GM19351 (cell line): ENCODE data around the gene RBM20.

Experiments
- ATAC-seq: cut with Tn5 transposase; IDR thresholded peaks from one replicate; pipeline ENCODE4 v1.9.1; 2021; ENCODE audit warnings: mild to moderate bottlenecking, moderate library complexity; ENCODE audit not compliant: unreplicated experiment

Gene RBM20

GRCh38 chr10:110803830-110804338 lies 159.7 kb downstream of the RBM20 start:
- ATAC-seq = peak; percentile 50

DNA sequence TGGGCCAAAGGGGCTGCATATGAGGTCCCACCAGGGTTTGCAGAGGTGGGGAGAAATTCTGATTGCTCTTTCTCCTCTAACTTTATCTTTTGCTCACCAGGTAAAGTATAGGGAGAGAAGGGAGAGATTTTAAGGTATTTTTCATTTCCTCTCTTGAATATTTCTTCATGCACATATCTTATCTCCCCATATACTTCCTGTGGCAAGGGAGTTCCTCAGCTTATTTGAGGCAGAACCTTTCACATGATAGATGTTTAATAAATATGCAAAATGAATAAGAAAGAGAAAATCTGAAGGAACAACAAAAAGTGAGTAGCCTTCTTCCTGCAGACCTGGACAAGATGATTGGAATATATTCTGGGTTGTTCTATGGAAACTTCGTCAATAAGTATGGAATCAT lies 160.2 kb downstream of the RBM20 start:
- no peak for ATAC-seq

DNA sequence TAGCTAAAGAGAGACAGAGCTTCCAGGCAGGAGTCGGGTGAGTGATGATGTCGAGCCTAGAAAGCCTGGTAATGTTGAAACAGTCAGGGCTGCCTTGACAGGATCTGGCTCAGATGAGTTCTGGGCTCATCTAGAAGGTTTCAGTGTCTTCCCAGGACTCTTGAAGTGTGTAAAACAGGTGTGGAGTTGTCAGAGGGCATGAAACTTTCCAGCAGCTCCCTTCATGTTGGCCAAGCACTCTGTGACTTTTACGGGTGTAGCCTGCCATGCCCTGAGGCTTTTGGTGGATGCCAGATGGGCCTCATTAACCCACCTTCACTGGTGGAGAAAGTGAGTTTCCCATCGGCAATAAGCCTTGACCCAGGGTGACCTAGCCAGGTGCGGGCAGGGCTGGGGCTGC lies 161.2 kb downstream of the RBM20 start:
- ATAC-seq = no peak

- no peak for ATAC-seq
These were observed 162.2 kb downstream of the RBM20 start for GRCh38 chr10:110806335-110806734.

DNA sequence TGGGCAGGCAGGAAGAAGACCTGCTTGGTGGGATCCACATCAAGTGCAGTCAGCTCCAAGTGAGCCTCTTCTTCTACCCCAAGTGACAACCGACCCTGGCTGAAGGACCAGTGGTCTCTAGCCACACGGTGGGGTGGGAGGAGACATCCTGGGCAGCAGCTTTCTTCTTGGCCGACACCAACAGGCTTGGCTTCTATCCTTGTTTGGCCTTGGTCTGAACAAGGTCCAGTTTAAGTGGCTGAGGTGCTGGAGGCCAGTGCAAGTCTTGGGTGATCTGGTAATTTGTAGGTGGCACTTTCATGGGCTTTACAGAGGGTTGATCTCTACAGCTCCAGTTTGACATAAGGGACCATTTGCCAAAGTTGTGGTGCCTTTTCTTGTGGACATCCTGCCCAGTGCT lies 164.0 kb downstream of the RBM20 start:
- ATAC-seq = no peak

- ATAC-seq = no peak
These were observed 164.5 kb downstream of the RBM20 start for GRCh38 chr10:110808615-110809014.

DNA sequence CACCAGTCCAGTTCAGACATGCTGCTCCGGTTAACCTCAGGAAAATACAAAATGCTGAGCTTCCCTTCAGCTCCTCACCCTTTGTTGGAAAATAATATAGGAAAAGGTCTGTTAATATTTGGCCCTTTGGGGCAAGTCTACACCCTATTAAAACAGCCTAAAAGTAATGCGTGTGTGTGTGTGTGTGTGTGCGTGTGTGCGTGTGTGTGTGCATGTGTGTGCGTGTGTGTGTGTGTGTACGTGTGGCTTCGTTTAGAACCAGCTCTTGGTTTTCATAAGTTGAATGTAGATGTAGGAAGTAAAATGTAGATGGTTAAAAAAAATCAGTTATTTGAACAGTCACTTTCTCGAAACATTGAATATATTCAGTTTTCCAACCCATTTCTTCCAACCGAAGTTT lies 166.5 kb downstream of the RBM20 start:
- no peak for ATAC-seq

DNA sequence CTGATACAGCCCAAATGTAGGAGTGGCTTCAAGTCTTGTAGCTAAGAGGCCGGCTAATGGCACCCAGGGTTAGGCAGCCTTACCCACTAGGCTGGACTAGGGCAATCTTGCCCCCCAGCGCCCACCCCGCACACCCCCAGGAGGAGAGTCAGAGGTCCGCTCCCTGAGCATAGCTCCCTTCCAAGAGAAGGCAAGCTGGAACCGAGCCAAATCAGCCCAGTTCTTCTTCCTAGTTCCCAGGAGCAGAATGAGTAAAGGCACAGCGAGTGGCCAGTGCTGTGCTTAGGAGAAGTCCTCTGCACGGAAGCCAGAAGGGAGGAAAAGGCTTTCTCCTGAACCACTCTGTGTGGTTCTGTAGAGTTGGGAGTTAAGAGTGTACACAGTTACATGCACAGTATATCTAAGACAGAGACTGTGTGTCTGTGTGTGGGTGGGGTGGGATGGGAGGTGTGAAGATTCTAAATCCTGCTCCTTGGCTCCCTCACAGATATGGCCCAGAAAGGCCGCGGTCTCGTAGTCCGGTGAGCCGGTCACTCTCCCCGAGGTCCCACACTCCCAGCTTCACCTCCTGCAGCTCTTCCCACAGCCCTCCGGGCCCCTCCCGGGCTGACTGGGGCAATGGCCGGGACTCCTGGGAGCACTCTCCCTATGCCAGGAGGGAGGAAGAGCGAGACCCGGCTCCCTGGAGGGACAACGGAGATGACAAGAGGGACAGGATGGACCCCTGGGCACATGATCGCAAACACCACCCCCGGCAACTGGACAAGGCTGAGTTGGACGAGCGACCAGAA lies 167.8 kb downstream of the RBM20 start:
- no peak for ATAC-seq

DNA sequence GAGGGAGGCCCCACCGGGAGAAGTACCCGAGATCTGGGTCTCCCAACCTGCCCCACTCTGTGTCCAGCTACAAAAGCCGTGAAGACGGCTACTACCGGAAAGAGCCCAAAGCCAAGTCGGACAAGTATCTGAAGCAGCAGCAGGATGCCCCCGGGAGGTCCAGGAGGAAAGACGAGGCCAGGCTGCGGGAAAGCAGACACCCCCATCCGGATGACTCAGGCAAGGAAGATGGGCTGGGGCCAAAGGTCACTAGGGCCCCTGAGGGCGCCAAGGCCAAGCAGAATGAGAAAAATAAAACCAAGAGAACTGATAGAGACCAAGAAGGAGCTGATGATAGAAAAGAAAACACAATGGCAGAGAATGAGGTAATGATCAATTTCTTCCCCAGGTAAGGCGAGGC lies 168.4 kb downstream of the RBM20 start:
- no peak for ATAC-seq

- no peak for ATAC-seq
These were observed 169.8 kb downstream of the RBM20 start for GRCh38 chr10:110813743-110814472.

DNA sequence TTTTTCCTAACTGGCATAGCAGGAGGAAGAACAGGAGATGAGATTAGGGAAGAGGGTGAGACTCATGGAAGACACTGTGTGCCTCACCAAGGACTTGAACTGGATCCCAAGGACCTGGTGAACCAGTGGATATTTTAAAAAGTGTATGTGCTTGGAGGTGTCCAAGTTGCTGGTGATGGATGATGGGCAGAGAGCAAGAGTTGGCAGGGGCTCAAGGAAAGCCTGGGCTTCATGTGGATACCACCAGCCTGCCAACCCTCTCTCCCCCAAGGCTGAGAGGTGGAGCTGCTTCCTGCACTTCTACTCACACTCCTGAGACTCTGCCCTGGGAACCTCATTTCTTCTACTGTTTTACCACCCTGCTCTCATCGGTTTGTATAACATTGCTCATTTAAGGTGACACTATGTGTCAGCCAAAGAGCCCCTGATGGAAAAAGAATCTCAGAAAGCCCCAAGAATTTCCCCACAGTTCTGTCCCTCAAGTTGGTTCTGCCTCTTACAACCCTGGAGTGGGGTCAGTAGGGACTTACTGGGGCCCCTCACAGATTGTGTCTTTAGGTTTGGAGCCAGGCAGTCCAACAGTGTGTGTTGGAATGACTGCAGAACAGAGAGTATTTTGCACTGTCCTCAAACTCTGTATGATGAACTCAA lies 171.3 kb downstream of the RBM20 start:
- ATAC-seq = peak; percentile 53

DNA sequence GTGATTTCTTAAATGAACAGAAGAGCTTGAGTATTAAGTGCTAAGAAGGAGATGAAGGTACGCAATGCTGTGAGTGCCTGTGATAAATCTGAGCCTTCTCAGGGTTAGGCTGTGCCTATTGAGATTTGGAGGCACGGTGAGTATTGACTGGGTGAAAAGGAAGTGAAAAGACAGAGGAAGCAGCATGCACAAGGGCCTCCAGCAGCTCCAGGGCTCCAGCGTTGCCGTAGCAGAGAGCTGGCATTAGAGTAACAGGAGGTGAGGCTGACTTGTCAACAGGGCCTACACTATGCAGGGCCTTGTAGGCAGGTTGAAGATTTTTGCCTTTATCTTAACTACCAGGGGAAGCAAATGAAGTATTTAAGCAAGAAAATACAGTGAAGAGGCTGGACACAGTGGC lies 173.5 kb downstream of the RBM20 start:
- peak; percentile 56 for ATAC-seq

GRCh38 chr10:110818311-110819256 lies 174.4 kb downstream of the RBM20 start:
- no peak for ATAC-seq

DNA sequence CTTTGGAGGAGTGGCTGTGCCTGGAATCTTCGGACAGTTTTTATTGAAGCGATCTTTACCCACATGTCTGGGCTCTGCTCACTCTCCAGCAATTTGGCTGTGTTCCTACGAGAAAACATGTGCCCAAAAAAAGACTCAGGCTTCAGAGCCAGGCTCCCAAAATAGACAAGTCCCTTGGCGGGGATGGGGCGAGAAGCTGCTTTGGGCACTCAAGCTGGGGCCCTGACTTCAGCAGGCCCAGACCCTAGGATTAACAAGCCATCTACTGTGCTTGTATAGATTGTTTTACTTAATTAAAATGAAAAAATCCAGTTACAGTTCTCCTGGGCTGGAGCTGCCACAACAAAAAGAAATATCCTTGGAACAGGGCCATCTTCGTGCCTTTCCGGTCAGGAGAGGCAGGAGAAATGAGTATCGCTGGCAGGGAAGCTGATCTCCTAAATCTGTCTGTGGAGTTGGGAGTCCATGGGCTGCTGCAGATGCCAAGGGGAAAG lies 176.2 kb downstream of the RBM20 start:
- ATAC-seq = no peak

- ATAC-seq = no peak
These were observed 177.4 kb downstream of the RBM20 start for GRCh38 chr10:110821508-110821907.

- ATAC-seq = no peak
These were observed 178.0 kb downstream of the RBM20 start for GRCh38 chr10:110822035-110822711.

GRCh38 chr10:110822712-110823311 lies 178.7 kb downstream of the RBM20 start:
- ATAC-seq = no peak

DNA sequence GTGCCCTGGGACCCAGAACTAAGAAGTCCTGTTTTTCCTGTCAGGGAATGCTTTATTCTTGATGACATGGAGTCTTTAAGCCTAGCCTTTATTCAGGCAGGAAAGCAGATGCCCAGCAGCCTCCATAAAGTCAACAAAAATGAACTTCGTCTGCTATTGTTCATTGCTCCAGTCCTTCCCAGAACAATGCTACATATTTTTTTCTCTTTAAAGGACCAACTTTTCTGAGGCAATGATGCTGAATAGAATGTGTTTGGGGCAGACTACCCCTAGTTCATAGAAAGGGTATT lies 180.0 kb downstream of the RBM20 start:
- ATAC-seq = no peak

DNA sequence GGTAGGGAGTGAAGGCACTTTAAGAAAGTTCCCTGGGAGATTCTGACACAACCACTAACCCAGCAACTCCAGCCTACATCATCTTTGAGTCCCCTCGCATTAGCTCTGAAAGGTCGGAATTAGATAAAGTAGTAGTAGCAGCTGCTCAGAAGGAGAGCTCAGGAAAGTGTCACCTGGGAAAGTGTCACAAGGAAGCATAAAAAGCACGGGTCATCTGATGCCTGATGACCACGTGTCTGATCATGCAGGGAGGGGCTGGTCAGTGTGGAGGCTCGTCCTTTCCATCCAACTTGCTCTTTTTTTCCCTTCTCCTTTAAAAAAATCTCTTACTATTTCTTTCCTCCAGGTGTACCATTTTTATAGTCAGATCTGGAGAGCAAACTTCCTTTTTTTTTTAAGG lies 180.5 kb downstream of the RBM20 start:
- ATAC-seq = no peak

GRCh38 chr10:110825508-110825907 lies 181.4 kb downstream of the RBM20 start:
- no peak for ATAC-seq
